Left forelimb (tissue), 1 donor: Measurements from ENCODE around the gene ZRANB2.

Experiments used
- DNase-seq: peaks from one replicate; pipeline ENCODE4 v3.0.0-alpha.2; 2018; ENCODE audit warnings: low spot score

Gene ZRANB2

DNA sequence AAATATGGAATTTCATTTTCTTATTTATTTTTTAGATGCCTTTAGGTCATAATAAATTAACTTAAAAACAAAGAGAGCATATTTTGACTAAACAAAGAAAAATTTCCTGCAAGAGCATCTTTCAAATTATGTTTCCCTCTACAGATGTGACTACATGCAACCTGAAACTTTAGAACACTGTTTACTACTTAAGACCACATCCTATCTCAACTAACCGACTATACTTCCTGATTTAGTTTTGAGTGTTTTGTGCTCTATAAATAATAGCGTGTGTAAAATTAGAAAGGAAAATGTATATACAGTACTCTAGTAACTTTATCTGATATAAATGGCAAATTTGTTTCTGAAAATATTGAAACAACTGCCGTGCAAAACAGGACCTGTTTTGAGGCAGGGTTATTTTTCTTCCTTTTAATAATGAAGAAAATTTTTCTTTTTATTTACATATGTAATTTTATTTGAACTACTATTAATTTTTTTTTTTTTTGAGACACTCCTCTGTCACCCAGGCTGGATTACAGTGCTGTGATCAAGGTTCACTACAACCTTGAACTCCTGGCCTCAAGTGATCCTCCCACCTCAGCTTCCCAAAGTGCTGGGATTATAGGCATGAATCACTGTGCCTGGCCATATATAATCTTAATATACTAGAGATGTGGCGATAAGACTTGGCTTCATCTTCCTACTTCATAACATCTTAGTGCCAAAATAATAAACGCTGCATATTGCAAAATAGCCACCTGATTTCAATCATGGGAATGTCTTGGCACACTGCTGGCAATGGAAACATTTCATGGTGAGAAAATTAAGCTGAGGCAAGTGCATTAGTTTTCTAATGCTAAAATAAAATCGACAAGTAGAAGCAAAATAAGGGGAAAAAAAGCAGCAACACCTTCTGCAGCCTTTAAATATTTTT lies 12.3 kb downstream of the ZRANB2 start:
- no peak for DNase-seq

DNA sequence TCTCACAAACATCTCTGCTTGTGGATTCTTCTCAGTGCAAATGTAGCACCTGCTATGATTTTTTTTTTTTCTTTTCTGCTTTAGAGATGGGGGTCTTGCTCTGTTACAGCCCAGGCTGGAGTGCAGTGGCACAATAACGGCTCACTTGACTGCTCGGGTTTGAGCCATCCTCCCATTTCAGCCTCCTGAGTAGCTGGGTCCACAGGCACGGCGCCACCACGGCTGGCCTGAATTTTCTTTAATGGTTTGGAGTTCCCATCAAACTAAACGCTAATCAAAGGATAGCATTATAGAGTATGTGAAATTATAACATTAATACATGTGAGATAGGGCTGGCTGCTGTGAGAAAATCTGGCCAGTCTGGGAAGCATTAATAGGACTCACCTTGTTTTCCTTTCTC lies 26.0 kb downstream of the ZRANB2 start:
- no peak for DNase-seq

DNA sequence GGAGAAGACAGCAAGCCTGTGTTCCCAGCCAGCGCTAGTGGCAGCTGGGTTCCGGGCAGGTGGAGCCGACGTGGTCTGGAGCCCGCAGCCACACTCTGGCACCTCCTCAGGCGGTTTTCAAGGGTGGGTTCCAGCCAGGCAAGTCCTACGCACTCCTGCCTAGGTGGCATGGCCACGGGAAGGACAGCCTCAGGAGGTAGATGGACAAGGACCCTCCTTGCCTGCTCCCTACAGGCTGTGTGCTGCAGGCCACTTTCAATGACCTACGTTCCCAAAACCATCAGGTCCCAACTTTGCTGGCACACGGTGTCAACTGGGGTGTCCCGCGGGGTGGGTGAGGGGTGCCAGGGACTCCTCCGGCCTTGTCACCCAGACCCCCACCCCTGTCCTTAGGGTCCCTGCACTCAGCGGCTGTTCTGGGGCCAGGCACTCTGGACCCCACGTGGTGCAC lies 26.5 kb downstream of the ZRANB2 start:
- no peak for DNase-seq

DNA sequence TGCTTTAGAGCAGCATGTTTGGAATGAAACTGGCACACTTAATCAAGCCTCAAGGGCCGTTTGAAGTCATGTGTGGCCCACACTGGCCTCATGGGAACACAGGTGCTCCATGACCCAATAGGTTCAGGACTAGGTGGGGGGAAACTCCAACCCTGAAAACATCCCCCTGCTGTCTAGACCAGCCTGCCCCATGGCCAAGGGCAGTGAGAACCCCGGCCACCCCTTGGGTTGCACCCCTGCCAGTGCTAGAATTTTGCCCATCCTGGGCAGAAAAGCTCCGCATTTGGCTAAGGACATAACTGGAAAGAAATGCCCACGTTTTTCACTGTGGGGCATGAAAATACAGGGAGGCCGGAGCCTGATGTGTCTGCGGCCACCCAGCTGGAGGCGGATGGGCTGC lies 27.1 kb downstream of the ZRANB2 start:
- DNase-seq = no peak

DNA sequence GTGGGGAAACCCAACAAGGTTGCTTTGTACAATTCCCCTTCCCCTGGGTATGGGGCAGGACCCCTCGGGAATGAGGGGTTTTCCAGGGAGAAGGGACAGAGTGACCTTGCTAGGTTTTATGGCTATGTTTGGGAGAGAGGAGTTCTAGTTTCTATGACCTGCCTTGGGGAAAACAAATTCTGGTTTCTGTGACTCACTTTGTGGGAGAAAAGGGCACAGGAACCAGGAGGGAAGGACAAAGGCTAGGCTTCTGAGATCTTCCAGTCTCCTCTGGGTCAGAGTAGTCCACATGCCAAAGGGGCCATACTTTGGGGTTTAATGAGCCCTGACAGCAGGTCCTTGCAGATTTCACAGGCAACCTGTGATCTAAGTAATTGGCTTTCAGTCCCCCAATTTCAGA lies 27.7 kb downstream of the ZRANB2 start:
- no peak for DNase-seq

- DNase-seq = no peak
These were observed 30.8 kb downstream of the ZRANB2 start for GRCh38 chr1:71049951-71050598.

- DNase-seq = peak; percentile 68
These were observed 32.9 kb downstream of the ZRANB2 start, which contains the start of gene PTGER3 for GRCh38 chr1:71047635-71048607. TSS of gene PTGER3 (minus strand) at chr1:71047816. CDS start at chr1:71047577, 239 bp downstream.

DNA sequence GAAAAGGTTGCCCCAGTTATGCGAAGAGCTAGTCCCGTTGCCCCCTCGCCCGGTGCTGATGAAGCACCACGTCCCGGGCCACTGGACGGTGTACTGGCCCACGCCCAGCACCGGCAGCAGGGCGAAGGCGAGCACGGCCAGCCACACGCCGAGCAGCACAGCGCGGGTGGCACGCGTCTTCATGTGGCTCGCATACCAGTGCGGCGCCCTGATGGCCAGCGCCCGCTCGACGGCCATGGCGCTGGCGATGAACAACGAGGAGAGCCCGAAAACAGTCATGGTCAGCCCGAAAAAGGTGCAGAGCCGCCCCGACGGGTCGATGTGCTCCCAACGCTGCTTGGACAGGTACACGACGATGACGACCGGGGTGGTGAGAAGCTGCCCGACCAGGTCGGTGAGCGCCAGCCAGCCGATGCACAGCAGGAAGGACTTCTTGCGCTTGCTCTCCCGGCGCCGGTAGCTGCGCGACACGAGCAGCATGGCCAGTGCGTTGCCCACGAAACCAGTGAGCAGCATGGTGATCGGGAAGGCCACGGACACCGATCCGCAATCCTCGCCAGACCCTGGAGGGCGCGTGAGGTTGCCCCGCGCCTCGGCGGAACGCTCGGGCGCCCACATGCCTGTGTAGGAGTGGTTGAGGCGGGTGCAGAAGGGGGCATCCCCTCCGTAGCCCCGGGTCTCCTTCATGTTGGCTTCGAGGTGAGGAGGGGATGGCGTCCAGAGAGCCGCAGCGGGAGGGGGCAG lies 33.8 kb downstream of the ZRANB2 start:
- peak; percentile 67 for DNase-seq

GRCh38 chr1:71045463-71046028 lies 35.3 kb downstream of the ZRANB2 start:
- DNase-seq = no peak

- no peak for DNase-seq
These were observed 36.0 kb downstream of the ZRANB2 start for GRCh38 chr1:71044833-71045232.

DNA sequence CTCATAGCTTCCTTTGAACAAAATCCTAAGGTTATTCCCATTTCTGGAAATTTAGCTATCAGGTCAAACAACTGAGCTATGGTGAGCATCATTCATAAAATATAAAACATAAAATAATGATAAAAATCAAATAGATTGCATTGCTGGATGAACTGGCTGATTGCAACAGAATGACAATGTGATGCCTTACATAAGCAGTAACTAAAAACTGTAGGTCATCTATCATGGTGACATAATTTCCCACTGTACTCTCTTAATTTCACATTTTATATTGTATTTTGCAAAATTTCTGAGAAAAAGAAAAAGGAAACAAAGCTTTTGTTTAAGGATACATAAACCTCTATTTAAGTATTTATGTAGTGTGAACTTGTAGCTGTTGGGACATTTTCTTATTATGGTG lies 37.8 kb downstream of the ZRANB2 start:
- no peak for DNase-seq

- no peak for DNase-seq
These were observed 39.0 kb downstream of the ZRANB2 start for GRCh38 chr1:71041806-71042205.

DNA sequence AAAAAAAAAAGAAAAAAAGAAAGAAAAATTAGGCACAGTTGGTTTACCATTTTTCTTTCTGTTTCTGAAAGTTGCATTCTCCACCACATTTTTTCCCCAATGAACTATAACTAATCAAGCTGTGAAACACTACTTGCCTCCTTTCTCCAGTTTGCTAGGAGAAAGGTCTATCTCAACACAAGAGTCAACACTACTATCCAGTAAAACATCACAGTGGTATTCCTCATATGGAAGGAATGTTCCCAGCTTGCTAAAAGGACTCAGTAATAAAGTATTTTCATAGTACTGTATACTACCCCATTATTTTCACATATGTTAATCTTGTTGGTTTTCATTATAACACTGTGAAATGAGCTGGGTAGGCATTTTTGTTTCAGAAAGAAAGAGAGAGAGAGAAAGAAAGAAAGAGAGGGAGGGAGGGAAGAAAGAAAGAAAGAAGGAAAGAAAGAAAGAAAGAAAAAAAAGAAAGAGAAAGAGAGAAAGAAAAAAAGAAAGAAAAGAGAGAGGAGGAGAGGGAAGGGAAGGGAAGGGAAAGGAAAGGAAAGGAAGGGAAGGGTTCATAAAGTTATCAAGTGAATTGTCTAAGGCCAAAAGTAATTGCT lies 41.1 kb downstream of the ZRANB2 start:
- DNase-seq = no peak

- DNase-seq = no peak
These were observed 41.9 kb downstream of the ZRANB2 start for GRCh38 chr1:71038942-71039341.

DNA sequence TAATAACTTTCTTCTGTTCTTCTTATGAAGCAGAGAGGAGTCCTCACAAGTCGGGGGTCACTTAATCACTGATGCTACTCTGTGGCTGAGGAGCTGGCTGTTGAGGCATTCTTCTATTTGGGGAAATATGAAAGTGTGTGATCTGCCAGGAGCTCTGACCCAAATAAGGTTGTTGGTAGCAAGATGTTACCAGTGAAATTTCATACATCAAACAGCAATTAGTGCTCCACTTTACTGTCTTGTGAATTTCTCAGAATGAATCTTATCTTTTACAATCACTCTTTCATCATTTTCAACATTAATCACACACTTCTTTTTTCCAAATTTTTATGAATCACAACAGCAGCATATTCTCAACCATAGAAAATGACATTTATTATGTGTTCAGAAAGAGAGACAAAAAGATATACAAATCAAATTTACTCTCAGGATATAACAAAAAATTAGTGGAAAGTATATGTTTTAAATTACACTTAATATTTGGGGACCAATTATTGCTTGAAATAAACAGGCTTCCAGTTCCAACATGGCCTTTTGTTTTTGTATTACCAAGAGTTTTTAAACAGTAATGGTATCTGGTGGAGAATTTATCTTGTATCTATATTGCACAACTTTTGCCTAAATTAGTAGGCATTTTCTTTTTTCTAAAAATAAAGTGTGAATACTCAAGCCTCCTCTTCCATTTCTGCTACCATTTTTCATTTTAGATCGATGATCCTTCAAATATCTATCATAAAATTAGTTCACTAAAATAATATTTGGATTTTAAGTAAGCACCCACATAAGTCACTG lies 42.8 kb downstream of the ZRANB2 start:
- no peak for DNase-seq

DNA sequence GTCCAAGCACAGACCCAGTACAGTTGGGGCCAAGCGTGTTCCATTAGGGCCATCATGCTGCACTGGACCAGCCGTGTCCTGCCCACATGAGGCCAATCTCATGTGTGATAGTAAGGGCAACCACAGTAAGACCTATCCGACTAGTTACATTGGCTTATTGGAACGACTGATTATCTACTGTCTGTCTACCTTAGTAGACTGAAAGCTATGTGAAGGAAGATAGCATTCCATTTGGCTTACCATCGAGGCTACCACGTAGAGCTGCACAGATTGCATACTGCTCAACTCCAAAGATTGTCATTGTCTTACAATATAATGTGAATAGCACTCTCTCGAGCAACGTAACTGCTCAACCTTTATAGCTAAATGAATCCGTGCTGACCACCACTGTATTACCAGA lies 43.8 kb downstream of the ZRANB2 start:
- no peak for DNase-seq

DNA sequence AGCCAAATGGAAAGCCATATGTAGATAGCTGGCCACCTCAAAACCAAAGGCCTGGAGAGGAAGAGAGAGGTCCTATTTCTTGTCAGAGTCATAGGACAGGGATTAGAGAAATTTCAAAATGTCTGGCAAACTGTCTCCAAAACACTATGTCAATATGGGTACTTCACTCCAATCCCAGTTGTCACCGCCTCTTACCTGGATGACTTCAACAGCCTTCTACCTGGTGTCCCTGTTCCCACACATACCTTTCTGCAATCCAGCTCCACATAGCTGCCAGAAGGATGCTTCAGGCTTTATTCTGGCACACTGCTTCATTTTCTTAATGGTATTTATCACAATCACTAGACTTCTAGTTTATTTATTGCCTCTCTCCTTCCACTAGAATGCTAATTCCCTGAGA lies 47.7 kb downstream of the ZRANB2 start:
- DNase-seq = no peak

GRCh38 chr1:71031426-71031825 lies 49.4 kb downstream of the ZRANB2 start:
- no peak for DNase-seq

DNA sequence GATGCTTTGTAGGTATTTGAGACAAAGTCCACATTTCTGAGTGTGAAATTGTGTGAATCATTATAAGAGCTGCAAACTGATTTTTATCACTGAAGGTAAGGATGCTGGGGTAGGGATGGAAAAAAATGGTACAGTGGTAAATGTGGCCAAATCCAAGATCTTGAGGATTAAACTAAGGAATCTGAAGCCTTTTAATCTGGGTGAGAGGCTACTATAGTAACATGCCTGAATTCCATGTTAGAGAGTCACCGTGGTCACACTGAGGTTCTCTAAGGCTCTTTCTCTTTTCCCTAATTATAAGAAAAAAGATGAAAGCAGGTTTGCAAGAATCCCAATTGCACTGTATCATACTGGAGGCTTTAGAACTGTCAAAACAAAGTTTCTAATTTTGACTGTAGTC lies 50.8 kb downstream of the ZRANB2 start:
- DNase-seq = no peak

- DNase-seq = no peak
These were observed 51.9 kb downstream of the ZRANB2 start for GRCh38 chr1:71028981-71029380.
